Activated CD4-positive, alpha-beta T cell treated with anti-CD3 and anti-CD28 coated beads, Interleukin-2, Interleukin-4, amounts not matched to agents 100 ng/mL and 50 ng/mL, durations not matched to agents 16 hours and 8 hours (primary cell): ENCODE data around the gene PDGFA.

Experiments
- DNase-seq: peaks from one replicate; pipeline ENCODE4 v3.0.0-alpha.2; 2020; ENCODE audit warnings: low spot score

Gene PDGFA

GRCh38 chr7:489876-490275, 29.8 kb downstream of the PDGFA start:
- DNase-seq, result no peak

- DNase-seq, result no peak
These were observed 33.4 kb downstream of the PDGFA start for GRCh38 chr7:486216-486743.

GRCh38 chr7:485188-486081, 34.2 kb downstream of the PDGFA start:
- no peak for DNase-seq

GRCh38 chr7:484356-485101, 35.1 kb downstream of the PDGFA start:
- DNase-seq, result no peak

GRCh38 chr7:483656-484355, 35.8 kb downstream of the PDGFA start:
- DNase-seq, result no peak

- no peak for DNase-seq
These were observed 37.0 kb downstream of the PDGFA start for GRCh38 chr7:482521-483083.

- no peak for DNase-seq
These were observed 38.3 kb downstream of the PDGFA start for GRCh38 chr7:481219-481930.

- no peak for DNase-seq
These were observed 39.0 kb downstream of the PDGFA start for GRCh38 chr7:480531-481218.

GRCh38 chr7:479948-480499, 39.6 kb downstream of the PDGFA start:
- no peak for DNase-seq

GRCh38 chr7:479115-479947, 40.3 kb downstream of the PDGFA start:
- no peak for DNase-seq

GRCh38 chr7:477626-478220, 41.9 kb downstream of the PDGFA start:
- DNase-seq, result no peak

GRCh38 chr7:476736-477360, 42.8 kb downstream of the PDGFA start:
- DNase-seq, result no peak

GRCh38 chr7:475951-476441, 43.6 kb downstream of the PDGFA start:
- no peak for DNase-seq

GRCh38 chr7:475425-475728, 44.3 kb downstream of the PDGFA start:
- no peak for DNase-seq

- no peak for DNase-seq
These were observed 44.8 kb downstream of the PDGFA start for GRCh38 chr7:474605-475424.

GRCh38 chr7:473870-474604, 45.6 kb downstream of the PDGFA start:
- DNase-seq, result no peak

GRCh38 chr7:473211-473734, 46.4 kb downstream of the PDGFA start:
- DNase-seq, result no peak
